ENCODE measurements around the gene TENT5A. TPM values are rescaled to one million over a fixed set of nuclear protein-coding genes. Genes with fewer than 3 reads are reported as not detected.

Gene TENT5A
- total RNA-seq, 1 donor = 13.7 TPM

GRCh38 chr6:81720427-81720826 lies 32.1 kb downstream of the TENT5A start:
- DNase-seq (ENCODE audit: low read depth in 2 of 3, low spot score in 2 of 3) = no peak

GRCh38 chr6:81718126-81718525 lies 34.4 kb downstream of the TENT5A start:
- DNase-seq (ENCODE audit: low read depth in 2 of 3, low spot score in 2 of 3) = no peak

- no peak for DNase-seq (ENCODE audit: low read depth in 2 of 3, low spot score in 2 of 3)
These were observed 37.8 kb downstream of the TENT5A start for GRCh38 chr6:81714684-81715083.

- no peak for DNase-seq (ENCODE audit: low read depth in 2 of 3, low spot score in 2 of 3)
These were observed 39.3 kb downstream of the TENT5A start for GRCh38 chr6:81713205-81713604.

- DNase-seq (ENCODE audit: low read depth in 2 of 3, low spot score in 2 of 3) = no peak
These were observed 44.3 kb downstream of the TENT5A start for GRCh38 chr6:81708113-81708699.

- DNase-seq (ENCODE audit: low read depth in 2 of 3, low spot score in 2 of 3) = no peak
These were observed 47.8 kb downstream of the TENT5A start for GRCh38 chr6:81704700-81705099.

- DNase-seq (ENCODE audit: low read depth in 2 of 3, low spot score in 2 of 3) = no peak
These were observed 52.1 kb downstream of the TENT5A start for GRCh38 chr6:81700414-81700813.

- DNase-seq (ENCODE audit: low read depth in 2 of 3, low spot score in 2 of 3) = no peak
These were observed 54.9 kb downstream of the TENT5A start for GRCh38 chr6:81697559-81697958.

GRCh38 chr6:81696524-81696923 lies 56.0 kb downstream of the TENT5A start:
- DNase-seq (ENCODE audit: low read depth in 2 of 3, low spot score in 2 of 3) = no peak

Small RNA genes lying within 50 kb of the gene (small RNA-seq; reads per million reads assigned to genes)
- not detected for gene AL078599.1
- gene RF00156 = not detected

Measured in hematopoietic multipotent progenitor cell (in vitro differentiated cells).